Esophagus squamous epithelium (tissue), 5 donors: Measurements from ENCODE around the gene PRLH. TPM values are rescaled to one million over a fixed set of nuclear protein-coding genes. Genes with fewer than 3 reads are reported as not detected.

Experiments used
- DNase-seq: peaks from one replicate; lab custom pipeline; 2025; lab: John Stamatoyannopoulos, UW
- H3K27ac ChIP-seq, 4 donors: fragments of 200-600 bp; sonication (generic); one replicate each; pipeline ENCODE4 v1.5.1; 2016 to 2019; ENCODE audit warnings: mild to moderate bottlenecking in 1 of 4
- H3K27me3 ChIP-seq, 4 donors: fragments of 200-600 bp; sonication (generic); 1 replicate in 3 of 4; 2 replicates in 1 of 4; pipeline versions ENCODE4 v1.5.1 to v1.6.0; 2017 to 2021; ENCODE audit warnings: antibody characterized with exemption in 1 of 4
- H3K36me3 ChIP-seq, 3 donors: fragments of 200-600 bp; sonication (generic); one replicate each; pipeline ENCODE4 v1.5.1; 2016 to 2019
- H3K4me1 ChIP-seq, 3 donors: fragments of 200-600 bp; sonication (generic); one replicate each; pipeline ENCODE4 v1.5.1; 2017 to 2019
- H3K4me3 ChIP-seq, 4 donors: fragments of 200-600 bp; sonication (generic); 1 replicate in 3 of 4; 2 replicates in 1 of 4; pipeline ENCODE4 v1.5.1; 2016 to 2019; ENCODE audit warnings: mild to moderate bottlenecking in 2 of 4, moderate library complexity in 1 of 4
- H3K9me3 ChIP-seq, 3 donors: fragments of 200-600 bp; sonication (generic); one replicate each; pipeline ENCODE4 v1.5.1; 2016 to 2019
- CTCF ChIP-seq, 6 experiments: fragments of 450-650 bp in 4 of 6; fragments of 200-600 bp in 2 of 6; sonication (generic) in 2 of 6; IDR thresholded peaks; one replicate each; pipeline ENCODE4 v1.5.1; 2016 to 2019; ENCODE audit warnings: antibody characterized with exemption in 6 of 6, mild to moderate bottlenecking in 4 of 6, moderate library complexity in 4 of 6
- POLR2A ChIP-seq, 4 donors: fragments of 450-650 bp; IDR thresholded peaks; one replicate each; pipeline ENCODE4 v1.6.1; 2017; ENCODE audit warnings: antibody characterized with exemption in 4 of 4, mild to moderate bottlenecking in 4 of 4, moderate library complexity in 3 of 4
- WGBS, 2 donors: methylation state at CpG; one replicate each; pipeline ENCODE4 v1.1.5; 2018; 5-methylcytosine and 5-hydroxymethylcytosine counted together
- intact Hi-C: fragments of 100-400 bp; cut with DNase I; formaldehyde crosslinking; loops from one replicate; pipeline ENCODE4 v1.15.0; 2022
- total RNA-seq, 4 donors: library from RNA; depleted of rRNA; stranded (reverse); fragments of >200 nt; gene quantifications; one replicate each; pipeline ENCODE4 v1.1.0, GENCODE V29; 2016
- donor health status: DM: yes; HTN: yes; CAD: no.

Gene PRLH
- total RNA-seq, 4 donors from 2014 or later: not detected

GRCh38 chr2:237546040-237546875 is 20.1 kb upstream of the PRLH start:
- Histone ChIP-seq H3K9me3 (no peaks in the 10 kb centered on the region), H3K4me3 (no peak overlapping the region), H3K27me3 (no peaks in the 10 kb centered on the region), H3K36me3 (no peaks in the 10 kb centered on the region), H3K27ac (no peak overlapping the region), H3K4me1 (peaks cover 0 to 10% (median 0%) of the 10 kb centered on the region in 3 donors)
- no peak for TF ChIP-seq CTCF (IDR thresholded peaks at IDR 0.05)
- no peak for TF ChIP-seq POLR2A (IDR thresholded peaks at IDR 0.05)
- DNase-seq: no peak
- 60 to 79% methylated on average over 6 of the region's 8 CpGs for WGBS, 2 donors
- intact Hi-C loops: no loop called here

- no peaks in the 10 kb centered on the region for H3K9me3 ChIP-seq
- no peak overlapping the region for H3K4me3 ChIP-seq
- 69 to 76% methylated on average over 4 to 7 of the region's 13 CpGs for WGBS, 2 donors
- no peaks in the 10 kb centered on the region for H3K36me3 ChIP-seq
- H3K27ac ChIP-seq: peak overlapping the region in 2 of 4 donors; percentile 48 to 50
- no peak for TF ChIP-seq CTCF (IDR thresholded peaks at IDR 0.05)
- TF ChIP-seq POLR2A (IDR thresholded peaks at IDR 0.05): no peak
- no peak for DNase-seq
- H3K27me3 ChIP-seq: no peaks in the 10 kb centered on the region
- intact Hi-C loops: no loop called here
- peaks cover 0 to 8% (median 0%) of the 10 kb centered on the region in 3 donors for H3K4me1 ChIP-seq
These were observed 19.4 kb upstream of the PRLH start for GRCh38 chr2:237546876-237547395.

- no peaks in the 10 kb centered on the region for H3K9me3 ChIP-seq
- no peak for DNase-seq
- peaks cover 0 to 2% (median 0%) of the 10 kb centered on the region in 3 donors for H3K36me3 ChIP-seq
- H3K27me3 ChIP-seq: no peaks in the 10 kb centered on the region
- no peak overlapping the region for H3K4me3 ChIP-seq
- intact Hi-C loops: no loop called here
- H3K4me1 ChIP-seq: peaks cover 0 to 8% (median 0%) of the 10 kb centered on the region in 3 donors
- 58 to 61% methylated on average over 3 to 11 of the region's 11 CpGs for WGBS, 2 donors
- TF ChIP-seq POLR2A (IDR thresholded peaks at IDR 0.05) (no peak), CTCF (IDR thresholded peaks at IDR 0.05) (no peak)
- H3K27ac ChIP-seq: peak overlapping the region in 2 of 4 donors; percentile 36 to 48
These were observed 18.4 kb upstream of the PRLH start for GRCh38 chr2:237547841-237548416.

- H3K36me3 ChIP-seq: peaks cover 0 to 15% (median 0%) of the 10 kb centered on the region in 3 donors
- DNase-seq: no peak
These were observed 17.2 kb upstream of the PRLH start for GRCh38 chr2:237549216-237549615.

More at GRCh38 chr2:237549216-237549615, 17.2 kb upstream of the PRLH start:
- peaks cover 0 to 8% (median 0%) of the 10 kb centered on the region in 3 donors for H3K4me1 ChIP-seq
- intact Hi-C loops: no loop called here
- H3K27me3 ChIP-seq: no peaks in the 10 kb centered on the region
- H3K27ac ChIP-seq: no peak overlapping the region
- peaks cover 0 to under 1% (median 0%) of the 10 kb centered on the region in 3 donors for H3K9me3 ChIP-seq
- H3K4me3 ChIP-seq: no peak overlapping the region
- TF ChIP-seq CTCF (IDR thresholded peaks at IDR 0.05) (no peak), POLR2A (IDR thresholded peaks at IDR 0.05) (no peak)
- 93 to 94% methylated on average over 7 to 8 of the region's 8 CpGs for WGBS, 2 donors
